Skeletal muscle cell (primary cell): ENCODE measurements around the gene GJA9.

Source experiments
- DNase-seq: peaks from one replicate; pipeline ENCODE4 v3.0.0-alpha.2; 2010; ENCODE audit warnings: low read depth
- H3K4me3 ChIP-seq: 2 replicates; pipeline ENCODE4 v1.5.1; 2011; ENCODE audit warnings: low read depth, mild to moderate bottlenecking, control low read depth, low read length, moderate library complexity

The GJA9 gene

GRCh38 chr1:38834937-38835827 is 46.2 kb downstream of the GJA9 start:
- DNase-seq = peak; percentile 56
- H3K4me3 ChIP-seq = no peak overlapping the region

- no peak for DNase-seq
- no peak overlapping the region for H3K4me3 ChIP-seq
Measured at GRCh38 chr1:38834221-38834782, 47.1 kb downstream of the GJA9 start.

- H3K4me3 ChIP-seq = no peak overlapping the region
- DNase-seq = no peak
Measured at GRCh38 chr1:38833146-38833545, 48.2 kb downstream of the GJA9 start.

GRCh38 chr1:38832370-38832734 is 49.0 kb downstream of the GJA9 start:
- no peak overlapping the region for H3K4me3 ChIP-seq

GRCh38 chr1:38831731-38832369 is 49.5 kb downstream of the GJA9 start:
- no peak for DNase-seq

More at GRCh38 chr1:38832370-38832734, 49.0 kb downstream of the GJA9 start:
- no peak for DNase-seq

GRCh38 chr1:38829368-38829767 is 52.0 kb downstream of the GJA9 start:
- no peak for DNase-seq
- no peak overlapping the region for H3K4me3 ChIP-seq

More at GRCh38 chr1:38831731-38832369, 49.5 kb downstream of the GJA9 start:
- H3K4me3 ChIP-seq = no peak overlapping the region

- no peak for DNase-seq
- H3K4me3 ChIP-seq = no peak overlapping the region
Measured at GRCh38 chr1:38827318-38827717, 54.1 kb downstream of the GJA9 start.

- DNase-seq = no peak
- no peak overlapping the region for H3K4me3 ChIP-seq
Measured at GRCh38 chr1:38826886-38827285, 54.5 kb downstream of the GJA9 start.

- DNase-seq = no peak
- no peak overlapping the region for H3K4me3 ChIP-seq
Measured at GRCh38 chr1:38826262-38826661, 55.1 kb downstream of the GJA9 start.
